ENCODE data around the gene INPP5E.

The INPP5E gene

GRCh38 chr9:136380381-136380780 lies 59.3 kb downstream of the INPP5E start:
- no peak for DNase-seq

GRCh38 chr9:136379891-136380290 lies 59.8 kb downstream of the INPP5E start:
- DNase-seq = no peak

- no peak for DNase-seq
Observed at GRCh38 chr9:136379401-136379800, 60.2 kb downstream of the INPP5E start.

GRCh38 chr9:136379003-136379287 lies 60.7 kb downstream of the INPP5E start:
- DNase-seq = no peak
